Calu3 (cell line): ENCODE results near the gene TOM1L2. TPM values are rescaled to one million over a fixed set of nuclear protein-coding genes. Genes with fewer than 3 reads are reported as not detected.

ENCODE experiments used
- BruUV-seq: library from RNA; stranded (reverse); fragments of 400-500 nt; replicated peaks from 2 replicates; lab custom pipeline; 2021; lab: Mats Ljungman, UMichigan
- CTCF ChIA-PET: fragments of 300-600 bp; sonication (Branson Sonifier 250); formaldehyde crosslinking; loops from one replicate; lab custom pipeline; 2022; ENCODE audit warnings: antibody characterized with exemption; lab: Charles Lee
- DNase-seq: peaks from one replicate; pipeline ENCODE4 v3.0.0; 2022
- H3K27ac Mint-ChIP-seq: one replicate; pipeline ENCODE4 v1.8.0; 2022; ENCODE audit warnings: mixed read lengths; ENCODE audit not compliant: unreplicated experiment
- H3K27me3 Mint-ChIP-seq: one replicate; pipeline ENCODE4 v1.8.0; 2022; ENCODE audit warnings: mixed read lengths; ENCODE audit not compliant: unreplicated experiment
- H3K36me3 Mint-ChIP-seq: one replicate; pipeline ENCODE4 v1.8.0; 2022; ENCODE audit warnings: mild to moderate bottlenecking, moderate library complexity, mixed read lengths; ENCODE audit not compliant: insufficient read depth, unreplicated experiment
- H3K4me1 Mint-ChIP-seq: one replicate; pipeline ENCODE4 v1.8.0; 2022; ENCODE audit warnings: mild to moderate bottlenecking, low read depth, mixed read lengths; ENCODE audit not compliant: unreplicated experiment
- H3K4me3 Mint-ChIP-seq: one replicate; pipeline ENCODE4 v1.8.0; 2022; ENCODE audit warnings: mild to moderate bottlenecking, low read depth, moderate library complexity, mixed read lengths; ENCODE audit not compliant: unreplicated experiment
- H3K9me3 Mint-ChIP-seq: one replicate; pipeline ENCODE4 v1.8.0; 2022; ENCODE audit warnings: low read depth, mixed read lengths; ENCODE audit not compliant: unreplicated experiment
- intact Hi-C: fragments of 100-400 bp; cut with micrococcal nuclease; formaldehyde crosslinking; loops from one replicate; pipeline ENCODE4 v1.10.0; 2022; ENCODE audit not compliant: unreplicated experiment
- total RNA-seq: library from RNA; stranded (reverse); gene quantifications from 2 replicates; pipeline ENCODE4 v1.2.3, GENCODE V29; 2022
- TF ChIP-seq, protein P1 (sequence below): fragments of 200-600 bp; IDR thresholded peaks from one replicate; pipeline ENCODE4 v1.8.0; 2022; ENCODE audit warnings: antibody characterized with exemption; ENCODE audit not compliant: unreplicated experiment

TOM1L2 gene
- total RNA-seq, 1 experiment from 2014 or later = 20.1 TPM

GRCh38 chr17:17866897-17867296, 105.3 kb downstream of the TOM1L2 start:
- no peak for DNase-seq
- no peaks in the 10 kb centered on the region for H3K9me3 Mint-ChIP-seq
- no TSS peak for BruUV-seq
- CTCF ChIA-PET = no interaction called here
- H3K4me3 Mint-ChIP-seq = no peak overlapping the region
- no peak overlapping the region for H3K27ac Mint-ChIP-seq
- intact Hi-C loops = loop anchor here (10.0 kb wide), 1 partner anchor 52 kb away; no protein-coding TSS in a partner anchor
- peaks cover 9% of the 10 kb centered on the region for H3K4me1 Mint-ChIP-seq
- no peaks in the 10 kb centered on the region for H3K27me3 Mint-ChIP-seq
- no peaks in the 10 kb centered on the region for H3K36me3 Mint-ChIP-seq
- TF ChIP-seq, protein P1, sequence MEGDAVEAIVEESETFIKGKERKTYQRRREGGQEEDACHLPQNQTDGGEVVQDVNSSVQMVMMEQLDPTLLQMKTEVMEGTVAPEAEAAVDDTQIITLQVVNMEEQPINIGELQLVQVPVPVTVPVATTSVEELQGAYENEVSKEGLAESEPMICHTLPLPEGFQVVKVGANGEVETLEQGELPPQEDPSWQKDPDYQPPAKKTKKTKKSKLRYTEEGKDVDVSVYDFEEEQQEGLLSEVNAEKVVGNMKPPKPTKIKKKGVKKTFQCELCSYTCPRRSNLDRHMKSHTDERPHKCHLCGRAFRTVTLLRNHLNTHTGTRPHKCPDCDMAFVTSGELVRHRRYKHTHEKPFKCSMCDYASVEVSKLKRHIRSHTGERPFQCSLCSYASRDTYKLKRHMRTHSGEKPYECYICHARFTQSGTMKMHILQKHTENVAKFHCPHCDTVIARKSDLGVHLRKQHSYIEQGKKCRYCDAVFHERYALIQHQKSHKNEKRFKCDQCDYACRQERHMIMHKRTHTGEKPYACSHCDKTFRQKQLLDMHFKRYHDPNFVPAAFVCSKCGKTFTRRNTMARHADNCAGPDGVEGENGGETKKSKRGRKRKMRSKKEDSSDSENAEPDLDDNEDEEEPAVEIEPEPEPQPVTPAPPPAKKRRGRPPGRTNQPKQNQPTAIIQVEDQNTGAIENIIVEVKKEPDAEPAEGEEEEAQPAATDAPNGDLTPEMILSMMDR = no peak

GRCh38 chr17:17866425-17866824, 105.8 kb downstream of the TOM1L2 start:
- CTCF ChIA-PET = no interaction called here
- H3K9me3 Mint-ChIP-seq = no peaks in the 10 kb centered on the region
- no peak for DNase-seq
- intact Hi-C loops = loop anchor here (10.0 kb wide), 1 partner anchor 52 kb away; no protein-coding TSS in a partner anchor
- no peaks in the 10 kb centered on the region for H3K27me3 Mint-ChIP-seq
- no peak overlapping the region for H3K4me3 Mint-ChIP-seq
- TF ChIP-seq, protein P1 = no peak
- peaks cover 9% of the 10 kb centered on the region for H3K4me1 Mint-ChIP-seq
- BruUV-seq = no TSS peak
- no peaks in the 10 kb centered on the region for H3K36me3 Mint-ChIP-seq
- H3K27ac Mint-ChIP-seq = no peak overlapping the region

- Mint-ChIP-seq H3K36me3 (no peaks in the 10 kb centered on the region), H3K4me1 (peaks cover 9% of the 10 kb centered on the region)
- CTCF ChIA-PET = no interaction called here
Observed at GRCh38 chr17:17865035-17865434, 107.2 kb downstream of the TOM1L2 start.

GRCh38 chr17:17860766-17861107, 111.5 kb downstream of the TOM1L2 start:
- TF ChIP-seq, protein P1 = no peak
- H3K27ac Mint-ChIP-seq = no peak overlapping the region
- H3K4me1 Mint-ChIP-seq = peaks cover 9% of the 10 kb centered on the region
- no peaks in the 10 kb centered on the region for H3K9me3 Mint-ChIP-seq
- no peaks in the 10 kb centered on the region for H3K36me3 Mint-ChIP-seq
- intact Hi-C loops = loop anchor here (5.0 to 10.0 kb wide), 2 partner anchors 46 to 178 kb away; partner anchors contain the start of gene RAI1
- H3K27me3 Mint-ChIP-seq = no peaks in the 10 kb centered on the region
- DNase-seq = no peak
- CTCF ChIA-PET = no interaction called here
- BruUV-seq = no TSS peak
- H3K4me3 Mint-ChIP-seq = no peak overlapping the region

More at GRCh38 chr17:17865035-17865434, 107.2 kb downstream of the TOM1L2 start:
- intact Hi-C loops = loop anchor here (10.0 kb wide), 1 partner anchor 50 kb away; no protein-coding TSS in a partner anchor
- Mint-ChIP-seq H3K4me3 (no peak overlapping the region), H3K9me3 (no peaks in the 10 kb centered on the region), H3K27ac (no peak overlapping the region), H3K27me3 (no peaks in the 10 kb centered on the region)
- TF ChIP-seq, protein P1 = no peak
- no peak for DNase-seq
- BruUV-seq = no TSS peak
